ENCODE results near the gene RIIAD1.

Gene RIIAD1

GRCh38 chr1:151706464-151707415 lies 14.6 kb upstream of the RIIAD1 start:
- no peaks in the 10 kb centered on the region for H3K9me3 ChIP-seq (ENCODE audit: control insufficient read depth, insufficient read depth, low read depth, low read length)
- H3K4me1 ChIP-seq (ENCODE audit: control insufficient read depth, insufficient read depth, low read length) = no peaks in the 10 kb centered on the region
- no peak for TF ChIP-seq YY1 (tag by site-specific recombination; IDR thresholded peaks at IDR 0.05)
- ChIA-PET CTCF (no interaction called here), POLR2A (no interaction called here)
- no peak overlapping the region for H3K4me3 ChIP-seq (ENCODE audit: low read depth, low read length)
- no peak overlapping the region for H3K27ac ChIP-seq (ENCODE audit: extremely low read depth, low read depth, low read length)
- H3K36me3 ChIP-seq (ENCODE audit: control insufficient read depth in 2 of 2, insufficient read depth in 1 of 2, low read length in 2 of 2) = peaks cover 0 to 4% of the 10 kb centered on the region in 2 experiments; a peak in 2 of 3 replicates

DNA sequence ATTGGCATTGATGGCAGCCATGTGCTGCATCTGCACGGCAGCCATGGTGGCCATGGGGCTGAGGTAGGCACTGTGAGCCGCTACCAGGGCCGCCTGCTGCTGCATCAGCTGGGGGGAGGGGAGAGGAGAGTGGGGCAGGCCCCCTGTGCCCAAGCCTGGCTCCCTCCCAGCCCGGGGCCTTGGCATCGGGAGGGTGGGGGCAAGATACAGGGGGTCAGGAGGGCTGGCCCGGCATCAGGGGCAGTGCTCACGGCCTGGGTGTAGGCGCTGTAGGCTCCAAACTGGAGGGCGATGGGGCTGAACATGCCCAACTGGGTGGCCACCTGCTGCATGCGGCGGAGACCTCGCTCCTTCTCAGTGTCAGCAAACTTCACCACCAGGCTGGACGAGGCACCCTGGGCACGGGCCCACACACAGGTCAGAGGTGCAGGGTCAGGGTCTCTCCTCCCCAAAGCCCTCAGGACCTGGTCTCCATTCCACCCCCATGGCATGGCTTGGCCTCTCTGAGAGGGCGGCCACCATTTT lies 13.7 kb upstream of the RIIAD1 start:
- Histone ChIP-seq H3K27ac (ENCODE audit: extremely low read depth, low read depth, low read length) (no peak overlapping the region), H3K9me3 (ENCODE audit: control insufficient read depth, insufficient read depth, low read depth, low read length) (no peaks in the 10 kb centered on the region), H3K36me3 (ENCODE audit: control insufficient read depth in 2 of 2, insufficient read depth in 1 of 2, low read length in 2 of 2) (no peaks in the 10 kb centered on the region), H3K4me3 (ENCODE audit: low read depth, low read length) (no peak overlapping the region), H3K4me1 (ENCODE audit: control insufficient read depth, insufficient read depth, low read length) (no peaks in the 10 kb centered on the region)
- TF ChIP-seq ZNF664 (tag by site-specific recombination; IDR thresholded peaks at IDR 0.05) (no peak), ZNF623 (tag by site-specific recombination; IDR thresholded peaks at IDR 0.05) (no peak), RBAK (tag by site-specific recombination; IDR thresholded peaks at IDR 0.05) (no peak), ZNF341 (tag by site-specific recombination; IDR thresholded peaks at IDR 0.05; ENCODE audit: low read depth) (no peak), ZNF335 (tag by site-specific recombination; conservative IDR thresholded peaks at IDR 0.05) (no peak), ZNF292 (tag by site-specific recombination; IDR thresholded peaks at IDR 0.05; ENCODE audit: borderline replicate concordance, low read depth) (no peak), KLF9 (tag by site-specific recombination; IDR thresholded peaks at IDR 0.05; ENCODE audit: low read depth) (no peak), FEZF1 (tag by site-specific recombination; IDR thresholded peaks at IDR 0.05) (no peak), ZNF585B (tag by site-specific recombination; IDR thresholded peaks at IDR 0.05) (no peak), ZNF501 (tag by site-specific recombination; IDR thresholded peaks at IDR 0.05) (no peak), ZNF76 (tag by site-specific recombination; IDR thresholded peaks at IDR 0.05; ENCODE audit: borderline replicate concordance, low read depth) (no peak), GLIS1 (tag by site-specific recombination; IDR thresholded peaks at IDR 0.05) (no peak), ZNF221 (tag by site-specific recombination; IDR thresholded peaks at IDR 0.05; ENCODE audit: borderline replicate concordance) (no peak), ZNF202 (tag by site-specific recombination; IDR thresholded peaks at IDR 0.05; ENCODE audit: borderline replicate concordance) (no peak), ZNF354C (tag by site-specific recombination; IDR thresholded peaks at IDR 0.05; ENCODE audit: borderline replicate concordance, low read depth) (no peak), ZNF112 (tag by site-specific recombination; IDR thresholded peaks at IDR 0.05) (no peak), ZNF670 (tag by site-specific recombination; IDR thresholded peaks at IDR 0.05; ENCODE audit: low read depth) (no peak), HOXD13 (CRISPR knock-in tag; IDR thresholded peaks at IDR 0.05; ENCODE audit: borderline replicate concordance) (no peak), ZNF521 (tag by site-specific recombination; IDR thresholded peaks at IDR 0.05) (no peak)
- TF ChIP-seq, protein P1, sequence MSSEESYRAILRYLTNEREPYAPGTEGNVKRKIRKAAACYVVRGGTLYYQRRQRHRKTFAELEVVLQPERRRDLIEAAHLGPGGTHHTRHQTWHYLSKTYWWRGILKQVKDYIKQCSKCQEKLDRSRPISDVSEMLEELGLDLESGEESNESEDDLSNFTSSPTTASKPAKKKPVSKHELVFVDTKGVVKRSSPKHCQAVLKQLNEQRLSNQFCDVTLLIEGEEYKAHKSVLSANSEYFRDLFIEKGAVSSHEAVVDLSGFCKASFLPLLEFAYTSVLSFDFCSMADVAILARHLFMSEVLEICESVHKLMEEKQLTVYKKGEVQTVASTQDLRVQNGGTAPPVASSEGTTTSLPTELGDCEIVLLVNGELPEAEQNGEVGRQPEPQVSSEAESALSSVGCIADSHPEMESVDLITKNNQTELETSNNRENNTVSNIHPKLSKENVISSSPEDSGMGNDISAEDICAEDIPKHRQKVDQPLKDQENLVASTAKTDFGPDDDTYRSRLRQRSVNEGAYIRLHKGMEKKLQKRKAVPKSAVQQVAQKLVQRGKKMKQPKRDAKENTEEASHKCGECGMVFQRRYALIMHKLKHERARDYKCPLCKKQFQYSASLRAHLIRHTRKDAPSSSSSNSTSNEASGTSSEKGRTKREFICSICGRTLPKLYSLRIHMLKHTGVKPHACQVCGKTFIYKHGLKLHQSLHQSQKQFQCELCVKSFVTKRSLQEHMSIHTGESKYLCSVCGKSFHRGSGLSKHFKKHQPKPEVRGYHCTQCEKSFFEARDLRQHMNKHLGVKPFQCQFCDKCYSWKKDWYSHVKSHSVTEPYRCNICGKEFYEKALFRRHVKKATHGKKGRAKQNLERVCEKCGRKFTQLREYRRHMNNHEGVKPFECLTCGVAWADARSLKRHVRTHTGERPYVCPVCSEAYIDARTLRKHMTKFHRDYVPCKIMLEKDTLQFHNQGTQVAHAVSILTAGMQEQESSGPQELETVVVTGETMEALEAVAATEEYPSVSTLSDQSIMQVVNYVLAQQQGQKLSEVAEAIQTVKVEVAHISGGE (tag by site-specific recombination; conservative IDR thresholded peaks at IDR 0.05; ENCODE audit: low read depth) = no peak
- ChIA-PET POLR2A (no interaction called here), CTCF (no interaction called here)
